Stimulated activated naive CD8-positive, alpha-beta T cell treated with anti-CD3 and anti-CD28 coated beads, Interleukin-15, Interleukin-2, amounts not matched to agents 100 ng/mL and 50 ng/mL, for 24 hours (primary cell): ENCODE measurements around the gene LRRC15.

ENCODE experiments used
- H3K27ac Mint-ChIP-seq: one replicate; pipeline ENCODE4 v1.8.0; 2021; ENCODE audit warnings: mild to moderate bottlenecking, mixed read lengths
- H3K27me3 Mint-ChIP-seq: one replicate; pipeline ENCODE4 v1.8.0; 2021; ENCODE audit warnings: mixed read lengths
- H3K36me3 Mint-ChIP-seq: one replicate; pipeline ENCODE4 v1.8.0; 2021; ENCODE audit warnings: low read depth, mixed read lengths
- H3K4me1 Mint-ChIP-seq: one replicate; pipeline ENCODE4 v1.8.0; 2021; ENCODE audit warnings: low read depth, mixed read lengths
- H3K4me3 Mint-ChIP-seq: one replicate; pipeline ENCODE4 v1.8.0; 2021; ENCODE audit warnings: mild to moderate bottlenecking, mixed read lengths
- H3K9me3 Mint-ChIP-seq: one replicate; pipeline ENCODE4 v1.8.0; 2021; ENCODE audit warnings: mixed read lengths

Gene LRRC15

DNA sequence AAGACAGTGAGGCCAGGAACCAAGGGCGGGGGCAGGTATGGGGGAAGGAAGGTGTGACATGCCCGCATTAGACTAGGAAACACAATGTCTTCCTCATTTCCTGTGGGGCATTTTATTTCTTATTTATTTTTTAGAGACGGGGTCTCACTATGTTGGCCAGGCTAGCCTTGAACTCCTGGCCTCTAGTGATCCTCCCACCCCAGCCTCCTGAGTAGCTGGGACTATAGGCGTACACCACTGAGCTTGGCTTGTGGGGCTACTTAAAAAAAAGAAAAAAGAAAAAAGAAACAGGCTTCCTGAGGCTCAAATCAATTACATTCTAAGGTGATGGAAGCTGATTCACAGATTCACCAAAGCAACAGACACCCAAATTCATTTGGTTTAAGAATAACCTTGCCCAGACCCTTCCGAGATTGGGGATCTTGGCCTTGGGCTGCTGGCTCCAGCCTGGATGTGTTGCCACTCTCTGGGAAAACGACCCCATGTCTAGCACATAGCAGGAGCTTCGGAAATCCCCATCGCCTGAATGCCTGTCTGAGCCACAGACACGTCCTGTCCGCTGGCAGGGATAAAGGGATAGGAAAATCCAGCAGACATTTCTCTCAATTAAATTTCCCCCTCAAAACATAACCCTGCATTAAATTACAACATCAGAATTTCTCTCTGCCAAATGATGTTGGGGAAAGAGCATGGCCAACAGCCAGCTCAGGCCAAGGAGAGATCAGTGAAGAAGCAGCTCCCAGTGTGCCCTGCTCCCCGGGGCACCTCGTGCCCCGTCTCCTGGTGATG is 31.4 kb downstream of the LRRC15 start:
- Mint-ChIP-seq H3K9me3 (no peaks in the 10 kb centered on the region), H3K27ac (no peak overlapping the region), H3K27me3 (peaks cover 15% of the 10 kb centered on the region), H3K4me1 (peaks cover 6% of the 10 kb centered on the region), H3K4me3 (no peak overlapping the region), H3K36me3 (no peaks in the 10 kb centered on the region)

GRCh38 chr3:194336601-194337355 is 32.8 kb downstream of the LRRC15 start:
- Mint-ChIP-seq H3K27ac (no peak overlapping the region), H3K36me3 (no peaks in the 10 kb centered on the region), H3K27me3 (peaks cover 28% of the 10 kb centered on the region), H3K9me3 (no peaks in the 10 kb centered on the region), H3K4me3 (no peak overlapping the region), H3K4me1 (peaks cover 6% of the 10 kb centered on the region)

DNA sequence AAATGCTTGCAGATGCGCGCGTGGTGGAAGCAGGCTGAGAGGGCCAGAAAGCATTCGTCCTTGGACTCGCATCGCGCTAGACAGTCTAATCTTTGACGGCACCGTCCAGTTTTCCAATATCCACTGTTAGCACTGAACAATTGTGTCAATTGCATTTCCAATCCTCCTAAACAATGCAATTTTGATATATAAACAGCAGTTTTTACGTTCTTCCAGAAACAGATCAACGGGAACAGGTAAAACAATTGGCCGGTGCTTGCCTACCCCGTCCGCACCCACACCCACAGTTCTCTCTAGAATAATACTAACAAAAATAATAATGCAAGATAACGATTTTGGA is 35.6 kb downstream of the LRRC15 start:
- peaks cover 33% of the 10 kb centered on the region for H3K27me3 Mint-ChIP-seq

GRCh38 chr3:194333212-194333980 is 36.1 kb downstream of the LRRC15 start:
- H3K27ac Mint-ChIP-seq = no peak overlapping the region
- no peaks in the 10 kb centered on the region for H3K9me3 Mint-ChIP-seq
- no peaks in the 10 kb centered on the region for H3K36me3 Mint-ChIP-seq
- H3K4me3 Mint-ChIP-seq = peak overlapping the region; percentile 57
- peaks cover 6% of the 10 kb centered on the region for H3K4me1 Mint-ChIP-seq
- peaks cover 33% of the 10 kb centered on the region for H3K27me3 Mint-ChIP-seq

More for the DNA sequence above, 35.6 kb downstream of the LRRC15 start:
- H3K4me3 Mint-ChIP-seq = no peak overlapping the region
- H3K9me3 Mint-ChIP-seq = no peaks in the 10 kb centered on the region
- no peaks in the 10 kb centered on the region for H3K36me3 Mint-ChIP-seq
- H3K27ac Mint-ChIP-seq = no peak overlapping the region
- H3K4me1 Mint-ChIP-seq = peaks cover 6% of the 10 kb centered on the region

DNA sequence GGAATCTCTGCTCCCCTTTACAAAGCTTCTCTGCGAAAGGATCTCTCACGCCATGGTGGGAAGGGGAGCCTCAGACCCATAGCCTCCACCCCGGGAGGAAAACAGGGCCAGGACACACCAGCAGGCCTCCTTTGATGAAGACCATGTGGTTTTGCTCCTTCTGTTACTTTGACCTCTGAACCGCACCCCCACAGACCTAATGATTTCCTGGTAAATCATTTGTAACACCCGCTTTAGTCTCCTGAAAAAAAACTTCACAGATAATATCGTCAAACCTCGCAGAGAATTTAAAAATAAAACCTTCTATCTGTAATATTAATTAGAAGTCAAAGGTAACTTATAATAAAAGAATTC is 36.7 kb downstream of the LRRC15 start:
- H3K27ac Mint-ChIP-seq = no peak overlapping the region
- no peaks in the 10 kb centered on the region for H3K9me3 Mint-ChIP-seq
- peaks cover 33% of the 10 kb centered on the region for H3K27me3 Mint-ChIP-seq
- H3K4me3 Mint-ChIP-seq = no peak overlapping the region
- H3K4me1 Mint-ChIP-seq = peaks cover 6% of the 10 kb centered on the region
- no peaks in the 10 kb centered on the region for H3K36me3 Mint-ChIP-seq

GRCh38 chr3:194330579-194330978 is 39.0 kb downstream of the LRRC15 start:
- Mint-ChIP-seq H3K4me3 (no peak overlapping the region), H3K9me3 (no peaks in the 10 kb centered on the region), H3K27ac (no peak overlapping the region), H3K36me3 (no peaks in the 10 kb centered on the region), H3K4me1 (peaks cover 6% of the 10 kb centered on the region), H3K27me3 (peaks cover 29% of the 10 kb centered on the region)

DNA sequence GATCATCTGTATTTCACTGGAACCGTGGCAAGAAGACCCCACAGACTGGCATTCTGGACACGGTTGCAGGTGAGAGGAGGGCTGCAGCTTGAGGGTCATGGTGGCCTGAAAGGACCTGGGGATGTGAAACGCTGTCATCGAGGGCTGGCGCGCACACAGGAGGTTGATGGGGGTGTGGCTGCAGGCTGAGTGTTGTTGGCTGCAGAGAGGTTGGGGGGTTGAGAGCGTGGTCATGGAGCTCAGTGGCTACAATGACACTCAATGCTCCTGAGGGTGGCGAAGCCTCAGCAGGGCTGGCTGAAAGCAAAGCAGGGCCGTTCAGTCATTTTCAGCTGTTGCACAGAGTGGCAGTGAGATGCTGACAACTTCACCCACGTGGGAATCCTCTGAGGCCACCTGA is 39.4 kb downstream of the LRRC15 start:
- H3K9me3 Mint-ChIP-seq = no peaks in the 10 kb centered on the region
- H3K36me3 Mint-ChIP-seq = no peaks in the 10 kb centered on the region
- H3K4me1 Mint-ChIP-seq = peaks cover 6% of the 10 kb centered on the region
- H3K4me3 Mint-ChIP-seq = no peak overlapping the region
- H3K27ac Mint-ChIP-seq = no peak overlapping the region
- H3K27me3 Mint-ChIP-seq = peaks cover 29% of the 10 kb centered on the region

GRCh38 chr3:194329583-194329965 is 40.0 kb downstream of the LRRC15 start:
- H3K9me3 Mint-ChIP-seq = no peaks in the 10 kb centered on the region
- peaks cover 6% of the 10 kb centered on the region for H3K4me1 Mint-ChIP-seq
- peaks cover 29% of the 10 kb centered on the region for H3K27me3 Mint-ChIP-seq
- no peak overlapping the region for H3K27ac Mint-ChIP-seq
- no peaks in the 10 kb centered on the region for H3K36me3 Mint-ChIP-seq
- H3K4me3 Mint-ChIP-seq = no peak overlapping the region

- Mint-ChIP-seq H3K9me3 (no peaks in the 10 kb centered on the region), H3K4me3 (no peak overlapping the region), H3K36me3 (no peaks in the 10 kb centered on the region), H3K27ac (no peak overlapping the region), H3K27me3 (peaks cover 25% of the 10 kb centered on the region), H3K4me1 (peaks cover 5% of the 10 kb centered on the region)
These were observed 40.5 kb downstream of the LRRC15 start for GRCh38 chr3:194328942-194329582.

GRCh38 chr3:194328053-194328657 is 41.4 kb downstream of the LRRC15 start:
- Mint-ChIP-seq H3K36me3 (no peaks in the 10 kb centered on the region), H3K4me3 (no peak overlapping the region), H3K27me3 (peaks cover 24% of the 10 kb centered on the region), H3K27ac (no peak overlapping the region), H3K4me1 (peaks cover under 1% of the 10 kb centered on the region), H3K9me3 (no peaks in the 10 kb centered on the region)

DNA sequence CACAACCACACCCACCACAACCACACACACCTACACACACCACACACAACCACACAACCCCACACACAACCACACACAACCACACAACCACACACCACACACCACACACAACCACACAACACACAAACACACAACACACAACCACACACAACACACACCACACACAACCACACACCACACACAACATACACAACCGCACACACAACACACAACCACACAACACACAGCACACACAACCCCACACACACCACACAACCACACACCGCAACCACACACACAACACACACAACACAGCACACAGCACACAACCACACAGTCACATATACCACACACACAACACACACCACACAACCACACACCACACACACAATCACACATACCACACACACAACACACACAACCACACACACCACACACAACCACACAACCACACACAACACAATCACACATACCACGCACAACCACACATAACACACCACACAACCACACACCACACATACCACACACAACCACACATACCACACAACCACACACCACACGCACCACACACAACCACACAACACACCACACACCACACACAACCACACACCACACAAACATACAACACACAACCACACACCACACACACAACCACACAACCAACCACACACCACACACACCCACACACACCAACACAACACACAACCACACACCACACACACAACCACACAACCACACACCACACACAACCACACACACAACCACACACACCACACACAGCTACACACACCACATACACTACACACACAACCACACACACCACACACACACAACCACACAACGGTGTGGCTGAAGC is 42.1 kb downstream of the LRRC15 start:
- H3K9me3 Mint-ChIP-seq = no peaks in the 10 kb centered on the region
- peaks cover 25% of the 10 kb centered on the region for H3K27me3 Mint-ChIP-seq
- no peaks in the 10 kb centered on the region for H3K36me3 Mint-ChIP-seq
- H3K4me1 Mint-ChIP-seq = peaks cover 7% of the 10 kb centered on the region
- no peak overlapping the region for H3K4me3 Mint-ChIP-seq
- no peak overlapping the region for H3K27ac Mint-ChIP-seq

- Mint-ChIP-seq H3K27me3 (peaks cover 23% of the 10 kb centered on the region), H3K27ac (no peak overlapping the region), H3K4me1 (peaks cover 8% of the 10 kb centered on the region), H3K36me3 (no peaks in the 10 kb centered on the region), H3K4me3 (no peak overlapping the region), H3K9me3 (no peaks in the 10 kb centered on the region)
These were observed 42.6 kb downstream of the LRRC15 start for GRCh38 chr3:194326968-194327217.

DNA sequence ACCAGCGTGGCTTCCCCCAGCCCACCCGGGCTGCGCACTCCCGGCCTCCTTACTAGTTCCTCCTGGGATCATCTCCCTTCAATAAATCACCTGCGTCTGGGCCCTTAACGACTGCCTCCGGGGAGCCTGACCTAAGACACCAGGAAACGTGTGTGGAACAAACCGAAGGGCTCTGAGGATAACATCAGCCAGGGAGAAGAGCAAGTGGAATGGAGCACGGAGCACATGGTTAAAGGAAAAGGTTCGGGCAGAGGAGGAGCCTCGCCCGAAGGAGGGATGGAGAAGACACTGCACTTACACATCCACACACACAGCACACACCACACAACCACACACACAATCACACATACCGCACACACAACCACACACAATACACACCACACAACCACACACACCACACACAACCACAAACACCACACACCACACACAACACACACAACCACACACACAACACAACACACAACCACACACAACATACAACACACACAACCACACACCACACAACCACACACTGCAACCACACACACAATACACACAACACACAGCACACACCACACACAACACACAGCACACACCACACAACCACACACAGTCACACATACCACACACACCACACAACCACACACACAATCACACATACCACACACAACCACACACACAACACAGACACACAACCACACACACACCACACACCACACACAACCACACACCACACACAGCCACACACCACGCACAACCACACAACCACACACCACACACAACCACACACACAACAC is 43.2 kb downstream of the LRRC15 start:
- Mint-ChIP-seq H3K36me3 (no peaks in the 10 kb centered on the region), H3K27ac (no peak overlapping the region), H3K4me1 (peaks cover 8% of the 10 kb centered on the region), H3K4me3 (no peak overlapping the region), H3K27me3 (peaks cover 20% of the 10 kb centered on the region), H3K9me3 (no peaks in the 10 kb centered on the region)
